HG03060 (cell line): Measurements from ENCODE around the gene DISP3.

ENCODE experiments used
- ATAC-seq: cut with Tn5 transposase; IDR thresholded peaks from one replicate; pipeline ENCODE4 v1.9.1; 2021; ENCODE audit warnings: low read depth, moderate number of reproducible peaks; ENCODE audit not compliant: unreplicated experiment

Gene DISP3

DNA sequence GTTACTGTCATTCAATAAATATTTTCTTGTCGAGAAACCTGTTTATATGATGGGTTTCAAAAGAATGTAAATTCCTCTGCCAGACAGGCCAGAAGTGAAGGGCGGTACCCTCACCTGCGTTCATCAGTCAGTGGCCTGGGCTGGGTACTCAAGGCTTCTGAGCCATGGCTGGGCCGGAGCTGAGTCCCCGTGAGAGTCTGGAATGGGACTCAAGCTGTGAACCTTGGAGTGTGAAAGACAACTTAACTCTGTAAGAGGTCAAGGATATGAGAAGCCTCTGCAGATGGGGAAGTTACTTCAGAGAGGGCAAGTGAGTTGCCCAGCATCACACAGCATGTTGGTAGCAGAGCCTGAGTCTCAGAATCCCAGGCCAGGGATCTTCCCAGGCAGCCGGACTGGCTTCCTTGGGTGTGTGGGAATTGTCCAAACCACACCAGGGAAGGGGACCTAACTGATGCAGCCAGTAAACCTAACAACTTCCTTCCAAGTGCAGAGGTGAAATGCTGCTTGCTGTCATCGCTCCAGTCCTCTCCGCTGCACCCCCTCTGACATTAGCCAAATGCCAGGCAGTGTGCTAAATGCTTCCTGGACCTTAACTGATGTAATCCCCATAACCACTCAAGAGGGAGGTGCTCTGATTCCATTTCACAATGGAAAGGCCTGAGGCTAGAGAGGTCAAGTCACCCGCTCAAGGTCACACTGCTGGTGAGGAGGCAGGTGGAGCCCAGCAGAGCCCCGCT is 4.8 kb downstream of the DISP3 start:
- ATAC-seq: no peak

DNA sequence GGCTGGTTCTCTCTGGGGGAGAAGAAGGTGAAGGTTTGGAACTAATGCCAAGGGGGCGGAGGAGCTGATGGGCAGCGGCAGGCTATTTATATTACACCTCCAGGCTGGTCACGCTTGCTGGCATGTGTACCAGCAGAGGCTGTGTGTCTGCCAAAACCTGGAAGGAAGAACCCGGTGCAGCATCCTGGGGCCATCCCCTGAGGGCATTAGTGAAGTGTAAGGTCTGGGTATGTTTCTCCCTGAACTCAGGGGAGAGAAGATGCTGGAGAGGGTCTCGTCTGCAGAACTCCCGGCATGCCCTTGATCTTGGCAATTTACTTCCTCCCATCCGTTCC is 5.3 kb downstream of the DISP3 start:
- no peak for ATAC-seq

DNA sequence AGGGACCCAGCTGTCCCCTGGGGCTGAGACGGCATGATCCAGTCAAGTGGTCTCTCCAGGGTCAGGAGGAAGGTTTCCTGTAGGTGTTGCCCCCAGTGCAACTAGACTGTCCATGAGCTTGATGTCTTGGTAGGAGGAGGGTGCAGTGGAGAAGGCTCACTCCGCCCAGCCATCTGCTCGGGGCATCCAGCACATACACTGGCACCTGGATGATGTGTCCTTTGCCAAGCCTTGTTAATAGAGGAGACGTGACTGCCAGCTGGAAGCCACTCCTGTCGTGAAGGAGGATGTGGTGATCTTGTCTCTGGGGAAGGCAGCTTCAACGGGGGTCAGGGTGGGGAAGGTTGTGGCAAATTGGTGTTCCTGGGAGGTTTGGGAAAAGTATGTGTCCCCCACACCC is 6.2 kb downstream of the DISP3 start:
- ATAC-seq: no peak

DNA sequence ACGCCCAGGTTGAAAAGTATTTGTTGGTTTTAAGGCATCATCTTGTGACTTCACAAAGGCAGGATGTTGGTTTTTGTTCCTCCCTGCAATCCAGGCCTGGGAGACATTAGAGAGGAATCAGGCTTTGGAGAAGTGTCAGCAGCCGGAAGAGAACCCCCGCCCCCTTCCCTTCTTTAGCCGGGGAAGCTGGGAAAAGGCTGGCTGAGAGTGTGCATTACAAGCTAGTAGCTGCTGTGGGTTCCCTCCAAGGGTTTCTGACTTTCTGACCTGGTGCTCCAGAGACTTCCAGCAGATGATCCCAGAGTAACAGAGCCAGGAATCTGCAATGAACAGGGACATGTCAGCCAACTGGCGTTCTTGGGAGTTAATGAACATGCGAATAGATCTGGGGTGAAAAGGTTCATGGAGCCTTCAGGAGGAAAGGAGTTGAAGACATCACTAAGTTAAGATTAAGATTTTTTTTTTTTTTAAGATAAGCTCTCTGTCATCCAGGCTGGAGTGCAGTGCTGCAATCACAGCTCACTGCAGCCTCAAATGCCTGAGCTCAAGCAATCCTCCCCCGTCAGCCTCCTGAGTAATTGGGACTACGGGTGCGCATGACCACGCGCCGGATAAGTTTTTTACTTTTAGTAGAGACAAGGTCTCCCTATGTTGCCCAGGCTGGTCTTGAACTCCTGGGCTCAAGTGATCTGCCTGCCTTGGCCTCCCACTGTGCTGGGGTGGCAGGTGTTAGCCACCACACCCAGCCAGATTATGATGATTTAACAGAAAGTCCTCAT is 7.5 kb downstream of the DISP3 start:
- ATAC-seq: no peak

DNA sequence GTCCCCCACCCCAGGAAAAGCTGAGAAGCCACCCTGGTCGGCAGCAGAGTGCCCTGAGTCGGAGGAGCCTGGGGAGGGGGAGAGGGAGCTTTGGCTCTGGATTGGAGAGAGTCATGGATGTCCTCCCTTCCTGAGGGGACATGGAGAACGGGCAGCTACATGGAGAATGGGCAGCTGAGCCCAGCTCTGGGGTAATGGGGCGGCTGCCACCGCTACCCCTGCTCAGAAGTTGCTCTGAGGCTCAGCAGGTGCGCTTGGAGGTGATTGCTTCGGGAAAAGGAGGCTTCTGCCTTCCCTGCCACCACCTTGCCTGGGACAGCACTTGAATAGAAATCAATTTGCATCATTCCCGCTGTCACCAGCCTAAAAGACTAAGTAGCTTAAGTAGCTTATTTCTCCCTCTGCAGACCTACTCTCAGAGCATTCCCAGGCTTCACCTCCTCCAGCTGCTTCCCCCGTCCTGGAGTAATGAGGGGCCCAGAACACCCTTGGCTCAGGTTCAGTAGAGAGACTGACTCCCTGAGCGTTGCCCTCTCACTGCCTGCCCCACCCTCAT is 8.3 kb downstream of the DISP3 start:
- no peak for ATAC-seq

DNA sequence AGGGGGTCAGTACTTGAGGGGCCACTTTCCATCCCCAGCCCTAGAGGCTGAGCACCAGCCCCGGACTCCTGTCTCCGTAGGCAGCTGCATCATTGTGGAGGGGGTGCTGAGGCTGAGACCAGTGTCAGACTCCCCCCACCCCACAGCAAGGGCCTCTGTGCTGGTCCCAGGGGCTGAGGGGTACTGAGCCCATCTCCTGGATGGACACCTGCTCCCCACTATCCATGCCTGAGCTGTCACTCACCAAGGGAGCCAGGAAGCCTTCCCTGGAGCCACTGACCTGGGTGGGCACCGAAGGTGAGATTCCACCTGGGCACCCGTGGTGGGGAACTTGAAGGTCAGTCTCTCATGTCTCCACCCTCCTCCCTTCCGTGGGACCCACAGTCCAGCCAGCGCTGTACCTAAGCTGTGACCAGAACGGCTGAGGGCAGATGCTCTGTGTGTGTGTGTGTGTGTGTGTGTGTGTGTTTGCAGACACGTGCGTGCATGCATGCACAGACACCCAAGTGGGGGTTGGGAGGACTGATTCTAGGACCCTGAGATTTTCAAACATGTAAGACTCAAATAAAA is 9.3 kb downstream of the DISP3 start:
- ATAC-seq: no peak

DNA sequence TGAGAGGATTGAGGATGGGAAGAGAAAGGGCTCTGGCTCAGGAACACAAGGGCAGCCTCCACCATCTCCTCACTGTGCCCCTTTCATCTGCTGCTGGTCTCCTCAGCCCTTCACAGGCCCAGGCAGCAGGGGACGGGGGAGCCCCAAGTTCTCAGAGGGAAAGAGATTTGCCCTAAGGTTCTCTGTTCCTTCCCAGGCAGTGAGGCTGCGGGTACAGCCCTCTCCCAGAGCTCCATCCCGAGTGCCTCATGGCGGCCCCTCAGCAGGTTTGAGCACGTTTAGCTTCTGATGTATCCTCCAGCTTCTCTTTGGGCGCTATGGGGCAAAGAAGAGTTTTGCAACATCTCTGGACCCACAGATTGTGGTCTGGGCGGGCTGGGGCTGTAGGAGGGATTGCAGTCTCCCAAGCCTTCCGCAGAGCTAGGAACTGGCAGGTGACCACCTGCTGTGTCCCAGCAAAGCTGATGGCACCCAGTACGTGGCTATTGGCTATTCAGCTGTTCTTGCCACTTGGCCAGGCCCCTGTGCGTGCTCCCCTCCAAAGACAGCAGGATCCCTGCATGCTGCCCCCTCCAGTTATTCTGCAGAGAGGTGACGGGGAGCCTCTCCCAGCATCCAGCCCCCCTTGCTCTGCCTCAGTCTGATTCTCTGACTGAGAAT is 10.1 kb downstream of the DISP3 start:
- no peak for ATAC-seq

DNA sequence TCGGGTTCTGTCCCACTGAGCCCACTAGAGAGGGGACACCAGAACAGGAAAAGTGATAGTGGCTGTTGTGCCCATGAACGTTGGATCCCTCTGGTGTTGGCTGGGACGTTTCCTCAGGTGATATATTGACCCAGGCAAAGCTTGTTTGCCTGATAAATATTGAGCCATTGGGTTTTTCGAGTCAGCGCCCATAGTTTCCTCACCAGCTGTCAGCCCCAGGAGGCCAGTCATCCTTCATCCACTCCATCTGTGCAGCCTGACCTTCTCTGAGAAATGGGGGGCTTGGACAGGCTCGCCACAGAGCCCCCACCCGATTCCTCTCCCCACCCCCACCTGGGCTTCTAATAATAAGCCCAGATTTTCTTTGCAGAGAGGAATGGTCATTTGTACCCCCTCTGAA is 13.3 kb downstream of the DISP3 start:
- no peak for ATAC-seq

DNA sequence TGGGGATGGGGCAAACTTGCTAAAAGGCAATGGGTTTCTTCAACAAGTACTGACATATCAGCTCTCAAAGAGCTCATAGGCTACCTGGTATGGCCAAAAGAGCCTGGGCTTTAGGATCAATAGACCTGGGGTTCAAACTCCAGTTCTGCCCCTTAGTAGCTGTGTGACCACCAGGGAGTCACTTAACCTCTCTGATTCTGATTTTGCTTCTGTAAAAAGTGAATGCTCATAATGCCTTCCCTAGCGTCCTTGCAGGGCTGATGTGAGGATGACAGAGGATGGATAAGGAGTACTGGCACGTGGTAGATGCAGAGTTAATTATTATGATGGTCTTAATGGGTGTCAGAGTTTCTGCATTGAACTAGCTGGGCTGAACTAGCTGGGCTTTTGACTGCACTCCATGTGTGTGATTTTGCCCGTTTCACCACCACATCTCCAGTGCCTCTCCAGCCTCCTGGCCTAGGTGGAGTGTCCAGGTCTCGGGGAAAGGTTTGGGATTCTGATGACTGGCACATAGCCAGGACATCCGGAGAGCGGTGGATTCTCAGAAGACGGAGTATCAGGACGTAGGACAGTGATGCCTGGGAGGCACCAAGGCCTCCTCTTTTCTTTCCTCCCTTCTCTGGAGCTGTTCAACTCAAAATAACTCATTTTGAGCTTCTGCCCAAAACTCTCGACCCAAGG is 15.2 kb downstream of the DISP3 start:
- no peak for ATAC-seq

DNA sequence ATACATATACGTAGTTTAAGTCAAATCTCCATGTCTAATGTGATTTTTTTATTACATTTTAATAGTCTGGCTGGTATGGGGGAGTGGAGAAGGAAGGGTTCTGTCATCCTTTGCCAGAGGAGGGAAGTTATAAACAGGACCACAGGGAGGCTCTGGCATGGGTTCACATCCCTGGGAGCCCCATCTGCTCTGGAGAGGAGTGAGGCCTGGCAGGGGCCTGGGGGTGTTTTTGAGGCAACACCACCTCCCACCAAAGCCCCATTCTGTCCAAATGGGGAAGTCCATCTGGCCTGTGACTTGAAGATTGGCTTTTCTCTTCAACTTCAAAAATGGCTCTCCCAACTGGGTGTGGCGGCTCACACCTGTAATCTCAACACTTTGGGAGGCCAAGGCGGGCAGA is 15.8 kb downstream of the DISP3 start:
- ATAC-seq: no peak

DNA sequence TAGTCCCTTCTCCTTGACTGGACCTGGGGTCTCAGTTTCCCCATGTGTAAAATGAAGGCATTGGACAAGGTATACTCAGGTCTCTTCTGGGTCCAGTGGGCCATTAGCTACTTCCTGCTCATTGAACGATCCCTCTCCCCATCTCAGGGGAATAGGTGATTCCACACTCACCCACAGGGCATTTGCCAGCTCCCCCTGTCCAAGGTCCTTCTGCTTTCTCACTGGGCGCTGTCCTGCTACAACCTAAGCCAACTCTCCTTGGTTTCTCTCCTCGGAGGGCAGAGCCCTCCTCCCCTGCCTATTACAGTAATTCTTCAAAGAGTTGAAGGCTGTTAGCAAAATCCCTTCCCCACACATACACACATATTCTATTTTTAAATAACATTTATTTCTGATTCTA is 16.6 kb downstream of the DISP3 start:
- no peak for ATAC-seq

DNA sequence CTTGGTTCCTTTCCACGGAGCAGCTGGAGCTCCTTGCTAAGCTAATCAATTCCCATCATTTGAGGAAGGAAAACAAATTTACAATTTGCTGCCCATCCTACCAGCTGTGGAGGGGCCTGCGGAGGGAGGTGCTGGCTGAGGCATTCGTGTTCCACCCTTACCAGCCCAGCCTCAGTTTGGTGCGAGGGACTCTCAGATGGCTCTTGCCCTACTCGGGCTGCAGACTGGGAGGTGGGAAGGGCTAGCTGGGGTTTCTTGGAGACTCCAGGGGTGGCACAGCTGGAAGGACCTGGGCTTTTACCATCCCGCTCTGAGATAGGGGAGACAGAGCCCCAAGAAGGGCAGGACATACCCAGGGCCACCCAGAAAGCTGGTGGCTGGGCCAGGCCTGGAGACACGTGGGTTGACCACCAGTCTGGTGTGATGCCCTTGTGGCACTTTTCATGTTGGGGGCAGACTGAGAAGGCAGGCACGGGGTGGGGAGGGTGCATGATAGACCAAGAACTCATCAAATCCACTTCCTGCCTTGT is 17.7 kb downstream of the DISP3 start:
- ATAC-seq: no peak

DNA sequence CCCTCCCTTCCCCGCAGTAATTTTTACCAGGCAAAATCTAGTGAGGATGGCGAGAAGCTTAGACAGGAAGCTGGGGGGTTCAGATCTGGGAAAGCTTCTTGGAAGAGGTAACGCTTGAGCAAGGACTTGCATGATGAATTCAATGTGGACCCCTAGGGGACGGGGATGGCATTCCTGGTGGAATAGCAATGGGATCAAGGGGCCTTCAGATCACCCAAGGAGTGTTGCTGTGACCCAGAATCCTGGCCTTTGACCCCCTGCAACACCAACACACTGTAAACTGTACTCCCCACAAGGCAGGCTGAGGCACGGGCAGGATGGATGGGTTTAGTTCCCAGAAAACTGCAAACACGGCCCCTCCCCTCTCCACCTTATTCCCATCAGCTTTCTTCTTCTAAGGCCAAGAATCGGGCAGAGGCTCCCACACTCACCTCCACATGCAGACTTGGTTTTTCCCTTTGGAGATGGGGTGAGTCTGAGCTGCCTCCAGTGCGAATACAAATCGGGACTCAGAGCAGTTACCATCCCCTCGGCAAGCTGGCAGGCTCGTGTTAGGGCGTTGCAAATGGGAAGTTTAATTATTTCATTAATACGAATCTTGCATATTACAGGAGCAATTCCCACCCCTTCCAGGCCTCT is 20.1 kb downstream of the DISP3 start:
- ATAC-seq: no peak

DNA sequence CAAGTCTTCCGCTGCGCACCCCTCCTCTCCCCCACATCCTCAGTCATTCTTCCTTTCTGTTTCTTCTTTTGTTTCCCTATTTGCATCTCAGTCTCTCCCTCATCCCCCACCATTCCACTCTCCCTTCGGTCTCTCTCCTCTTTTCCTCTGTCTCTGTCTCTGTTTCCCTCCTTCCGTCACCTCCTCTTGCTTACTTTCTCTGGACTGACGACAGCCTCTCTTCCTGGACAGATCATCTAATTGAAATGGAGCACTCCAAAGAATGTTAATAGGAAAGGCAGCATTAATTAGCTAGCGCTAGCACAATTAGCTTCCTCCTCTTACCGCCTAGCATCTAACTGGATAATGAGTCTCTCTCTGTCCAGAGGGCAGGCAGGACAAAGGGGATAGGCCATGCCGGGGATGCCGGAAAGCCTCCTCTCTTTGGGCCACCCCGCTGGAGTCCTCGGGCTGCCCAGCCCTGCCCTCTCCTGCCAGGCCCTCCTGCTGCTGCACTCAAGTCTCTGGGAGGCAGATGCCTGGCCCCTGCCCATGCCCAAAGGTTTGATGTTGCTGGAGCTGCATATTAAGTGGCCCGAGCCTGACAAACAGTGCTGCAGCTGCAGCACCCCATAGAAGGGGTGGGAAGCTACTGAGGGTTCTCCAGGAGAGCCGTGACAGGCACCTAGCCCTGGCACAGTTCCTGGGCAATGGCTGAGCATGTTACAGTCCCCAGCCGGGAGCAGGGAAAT is 20.8 kb downstream of the DISP3 start:
- ATAC-seq: no peak

DNA sequence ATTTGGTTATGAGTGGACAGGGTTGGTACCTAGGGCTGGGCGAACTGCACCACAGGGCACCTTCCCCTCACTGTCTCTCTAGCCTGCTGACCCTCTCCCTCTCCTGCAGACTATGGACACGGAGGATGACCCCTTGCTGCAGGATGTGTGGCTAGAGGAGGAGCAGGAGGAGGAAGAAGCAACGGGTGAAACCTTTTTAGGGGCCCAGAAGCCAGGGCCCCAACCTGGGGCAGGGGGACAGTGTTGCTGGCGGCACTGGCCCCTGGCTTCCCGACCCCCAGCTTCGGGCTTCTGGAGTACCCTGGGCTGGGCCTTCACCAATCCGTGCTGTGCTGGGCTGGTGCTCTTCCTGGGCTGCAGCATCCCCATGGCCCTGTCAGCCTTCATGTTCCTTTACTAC is 21.9 kb downstream of the DISP3 start:
- ATAC-seq: no peak

DNA sequence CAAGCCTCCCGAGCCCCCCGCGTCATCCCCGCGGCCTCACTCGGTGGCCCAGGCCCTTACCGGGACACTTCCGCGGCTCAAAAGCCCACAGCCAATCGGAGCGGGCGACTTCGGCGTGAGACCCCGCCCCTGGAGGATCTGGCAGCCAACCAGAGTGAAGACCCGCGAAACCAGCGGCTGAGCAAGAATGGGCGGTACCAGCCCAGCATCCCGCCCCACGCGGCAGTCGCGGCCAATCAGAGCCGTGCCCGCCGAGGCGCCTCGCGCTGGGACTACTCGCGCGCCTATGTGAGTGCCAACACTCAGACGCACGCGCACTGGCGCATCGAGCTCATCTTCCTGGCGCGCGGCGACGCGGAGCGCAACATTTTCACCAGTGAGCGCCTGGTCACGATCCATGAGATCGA is 22.5 kb downstream of the DISP3 start:
- ATAC-seq: no peak

DNA sequence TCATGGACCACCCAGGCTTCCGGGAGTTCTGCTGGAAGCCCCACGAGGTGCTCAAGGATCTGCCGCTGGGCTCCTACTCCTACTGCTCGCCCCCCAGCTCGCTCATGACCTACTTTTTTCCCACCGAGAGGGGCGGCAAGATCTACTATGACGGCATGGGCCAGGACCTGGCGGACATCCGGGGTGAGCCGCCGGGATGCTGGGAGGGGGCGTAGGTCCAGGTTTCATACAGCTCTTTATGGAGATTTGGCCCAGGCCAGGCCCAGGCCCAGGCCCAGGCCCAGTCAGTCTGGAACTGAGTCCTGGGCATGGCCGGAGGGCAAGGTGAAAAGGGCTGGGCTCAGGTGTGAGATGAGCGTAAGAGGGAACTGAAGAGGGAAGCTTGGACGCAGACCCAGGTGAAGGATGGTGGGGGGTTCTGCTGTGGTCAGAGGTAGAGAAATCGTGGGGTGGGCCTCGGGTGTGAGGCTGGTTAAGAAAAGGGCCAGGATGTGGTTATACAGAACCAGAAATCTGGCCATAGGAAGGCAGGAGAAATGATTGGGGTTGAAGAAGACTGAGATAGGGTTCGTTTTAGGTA is 23.0 kb downstream of the DISP3 start:
- no peak for ATAC-seq

DNA sequence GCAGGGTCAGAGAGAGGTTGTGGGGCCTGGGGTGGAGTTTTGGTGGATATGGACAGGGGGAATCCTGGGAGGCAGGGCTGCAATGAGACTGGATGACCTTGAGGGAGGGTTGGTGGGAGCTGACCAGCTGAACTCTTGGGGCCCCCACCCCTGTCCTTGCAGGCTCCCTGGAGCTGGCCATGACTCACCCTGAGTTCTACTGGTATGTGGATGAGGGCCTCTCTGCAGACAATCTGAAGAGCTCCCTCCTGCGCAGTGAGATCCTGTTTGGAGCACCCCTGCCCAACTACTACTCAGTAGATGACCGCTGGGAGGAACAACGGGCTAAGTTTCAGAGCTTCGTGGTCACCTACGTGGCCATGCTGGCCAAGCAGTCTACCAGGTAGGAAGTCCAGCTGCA is 23.6 kb downstream of the DISP3 start:
- no peak for ATAC-seq

DNA sequence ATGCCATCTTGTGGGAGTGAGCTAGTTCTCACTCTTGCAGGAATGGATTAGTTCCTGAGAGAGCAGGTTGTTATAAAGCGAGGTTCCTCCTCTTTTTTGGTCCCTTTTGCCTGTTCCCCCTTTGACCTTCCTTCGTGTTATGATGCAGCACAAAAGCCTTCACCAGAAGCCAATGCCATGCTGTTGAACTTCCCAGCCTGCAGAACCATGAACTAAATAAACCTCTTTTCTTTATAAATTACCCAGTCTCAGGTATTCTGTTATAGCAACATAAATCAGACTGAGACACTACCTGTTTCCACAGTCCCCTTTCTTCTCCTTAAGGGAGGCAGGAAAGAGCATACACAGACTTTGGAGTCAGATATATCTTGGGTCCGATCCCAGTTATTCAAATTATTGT is 25.6 kb downstream of the DISP3 start:
- no peak for ATAC-seq
